ENCODE measurements around the gene GAS6.
A peak's percentile ranks its signal among the peaks of the same experiment; 100 is the strongest.
"Not testable (repeated sequence)": the region's sequence is repeated elsewhere in the genome, so short reads cannot be mapped to it uniquely, and the experiment has no call there.

The GAS6 gene

DNA sequence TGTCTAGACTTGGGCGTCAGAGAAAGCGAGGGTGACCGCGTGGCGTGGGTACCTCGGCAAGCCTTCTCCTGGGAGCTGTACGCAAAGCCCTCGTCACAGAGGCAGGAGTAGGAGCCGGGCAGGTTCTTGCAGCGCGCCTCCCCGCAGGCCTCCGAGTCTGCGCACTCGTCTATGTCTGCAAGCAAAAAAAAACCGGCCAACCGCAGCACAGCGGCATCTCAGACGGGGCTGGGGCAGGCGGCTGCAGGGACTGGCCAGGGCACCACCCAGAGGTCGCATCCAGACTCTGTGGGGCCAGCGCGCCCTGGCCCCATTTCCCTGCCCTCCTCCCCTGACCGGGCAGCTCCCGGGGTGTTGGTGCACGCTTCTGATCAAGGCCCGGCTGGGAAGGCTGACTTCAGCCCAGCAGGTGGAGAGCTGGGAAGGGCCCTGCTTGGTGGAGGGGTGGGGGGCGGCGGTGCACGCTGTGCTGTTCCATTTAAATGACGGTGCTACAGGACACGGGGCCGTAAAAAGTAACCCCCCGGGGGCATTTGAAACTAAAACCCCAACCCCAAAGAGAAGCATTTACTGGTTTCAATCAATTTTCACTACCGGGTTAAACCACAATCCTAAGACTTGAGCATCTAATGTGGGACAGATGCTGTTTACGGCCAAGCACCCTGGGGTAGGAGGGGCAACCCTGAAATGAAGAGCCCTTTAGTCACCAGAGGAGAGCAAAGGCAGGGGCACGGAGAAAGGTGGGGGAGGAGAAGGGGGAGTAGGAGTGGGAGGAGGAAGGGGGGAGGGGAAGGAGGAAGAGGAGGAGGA, 28.2 kb downstream of the GAS6 start:
- Histone ChIP-seq H3K36me3 (peaks cover 37% of the 10 kb centered on the region), H3K27ac (peak overlapping the region; percentile 77), H3K27me3 (ENCODE audit: insufficient read depth, low read depth, severe bottlenecking) (no peaks in the 10 kb centered on the region), H3K4me3 (ENCODE audit: low read depth, low read length) (peak overlapping the region; percentile 22), H3K9me3 (ENCODE audit: severe bottlenecking) (no peaks in the 10 kb centered on the region)
- DNase-seq = peak; percentile 84
- TF ChIP-seq, protein P1, sequence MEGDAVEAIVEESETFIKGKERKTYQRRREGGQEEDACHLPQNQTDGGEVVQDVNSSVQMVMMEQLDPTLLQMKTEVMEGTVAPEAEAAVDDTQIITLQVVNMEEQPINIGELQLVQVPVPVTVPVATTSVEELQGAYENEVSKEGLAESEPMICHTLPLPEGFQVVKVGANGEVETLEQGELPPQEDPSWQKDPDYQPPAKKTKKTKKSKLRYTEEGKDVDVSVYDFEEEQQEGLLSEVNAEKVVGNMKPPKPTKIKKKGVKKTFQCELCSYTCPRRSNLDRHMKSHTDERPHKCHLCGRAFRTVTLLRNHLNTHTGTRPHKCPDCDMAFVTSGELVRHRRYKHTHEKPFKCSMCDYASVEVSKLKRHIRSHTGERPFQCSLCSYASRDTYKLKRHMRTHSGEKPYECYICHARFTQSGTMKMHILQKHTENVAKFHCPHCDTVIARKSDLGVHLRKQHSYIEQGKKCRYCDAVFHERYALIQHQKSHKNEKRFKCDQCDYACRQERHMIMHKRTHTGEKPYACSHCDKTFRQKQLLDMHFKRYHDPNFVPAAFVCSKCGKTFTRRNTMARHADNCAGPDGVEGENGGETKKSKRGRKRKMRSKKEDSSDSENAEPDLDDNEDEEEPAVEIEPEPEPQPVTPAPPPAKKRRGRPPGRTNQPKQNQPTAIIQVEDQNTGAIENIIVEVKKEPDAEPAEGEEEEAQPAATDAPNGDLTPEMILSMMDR (IDR thresholded peaks at IDR 0.05; ENCODE audit: low read depth, low read length) = 0 out of 2 replicates have a peak, but pooled peaks have one; percentile 3

DNA sequence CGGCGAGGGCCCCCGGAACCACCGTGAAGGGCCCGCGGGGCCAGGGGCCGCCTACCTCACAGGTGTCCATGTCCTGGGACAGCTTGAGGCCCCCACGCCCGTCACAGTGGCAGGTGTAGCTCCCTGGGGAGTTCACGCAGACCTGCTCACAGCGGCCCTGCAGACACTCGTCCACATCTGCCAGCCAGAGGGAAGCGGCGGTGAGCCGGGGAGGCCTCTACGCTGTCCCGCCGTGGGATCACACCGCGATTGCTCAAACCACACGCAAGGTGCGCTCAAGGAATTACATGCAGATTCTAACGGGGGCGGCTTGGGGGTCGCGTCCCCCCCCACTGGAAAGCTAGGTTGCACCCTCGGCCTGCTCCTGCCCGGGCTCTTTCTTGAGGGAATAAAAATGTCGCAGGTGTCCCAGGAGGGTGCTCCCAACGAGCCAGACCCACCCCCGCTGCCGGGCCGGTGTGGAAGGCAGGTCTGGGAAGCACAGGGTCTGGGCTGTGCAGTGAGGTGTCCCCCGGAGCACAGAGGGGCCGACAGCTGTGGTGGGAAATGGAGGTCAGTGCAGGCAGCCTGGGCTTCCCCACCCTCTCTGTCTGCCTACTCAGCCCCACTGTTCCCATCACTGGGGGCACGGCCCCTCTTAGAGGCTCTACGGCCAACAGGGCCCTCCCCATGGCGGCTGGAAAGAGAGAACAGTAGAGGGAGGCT, 29.2 kb downstream of the GAS6 start:
- Histone ChIP-seq H3K27me3 (ENCODE audit: insufficient read depth, low read depth, severe bottlenecking) (no peaks in the 10 kb centered on the region), H3K36me3 (peaks cover 33% of the 10 kb centered on the region), H3K9me3 (ENCODE audit: severe bottlenecking) (no peaks in the 10 kb centered on the region), H3K4me3 (ENCODE audit: low read depth, low read length) (no peak overlapping the region), H3K27ac (peak overlapping the region; percentile 77)
- DNase-seq = no peak
- TF ChIP-seq, protein P1 (IDR thresholded peaks at IDR 0.05; ENCODE audit: low read depth, low read length) = no peak

DNA sequence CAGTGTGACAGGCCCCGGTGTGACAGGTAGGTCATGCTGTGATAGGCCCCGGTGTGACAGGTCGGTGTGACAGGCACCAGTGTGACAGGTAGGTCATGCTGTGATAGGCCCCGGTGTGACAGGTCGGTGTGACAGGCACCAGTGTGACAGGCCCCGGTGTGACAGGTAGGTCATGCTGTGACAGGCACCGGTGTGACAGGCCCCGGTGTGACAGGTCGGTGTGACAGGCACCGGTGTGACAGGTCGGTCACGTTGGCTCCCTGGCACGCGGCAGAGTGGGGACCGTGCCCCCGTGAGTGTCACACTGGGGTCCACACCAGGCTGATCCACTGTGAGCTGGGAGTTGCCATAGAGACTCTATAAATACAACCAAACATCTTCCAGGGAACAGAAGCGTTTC, 29.9 kb downstream of the GAS6 start:
- not testable (repeated sequence) for H3K4me3 ChIP-seq (ENCODE audit: low read depth, low read length); DNase-seq; H3K9me3 ChIP-seq (ENCODE audit: severe bottlenecking); H3K27me3 ChIP-seq (ENCODE audit: insufficient read depth, low read depth, severe bottlenecking)
- peak overlapping the region; percentile 77 for H3K27ac ChIP-seq
- peaks cover 33% of the 10 kb centered on the region for H3K36me3 ChIP-seq

DNA sequence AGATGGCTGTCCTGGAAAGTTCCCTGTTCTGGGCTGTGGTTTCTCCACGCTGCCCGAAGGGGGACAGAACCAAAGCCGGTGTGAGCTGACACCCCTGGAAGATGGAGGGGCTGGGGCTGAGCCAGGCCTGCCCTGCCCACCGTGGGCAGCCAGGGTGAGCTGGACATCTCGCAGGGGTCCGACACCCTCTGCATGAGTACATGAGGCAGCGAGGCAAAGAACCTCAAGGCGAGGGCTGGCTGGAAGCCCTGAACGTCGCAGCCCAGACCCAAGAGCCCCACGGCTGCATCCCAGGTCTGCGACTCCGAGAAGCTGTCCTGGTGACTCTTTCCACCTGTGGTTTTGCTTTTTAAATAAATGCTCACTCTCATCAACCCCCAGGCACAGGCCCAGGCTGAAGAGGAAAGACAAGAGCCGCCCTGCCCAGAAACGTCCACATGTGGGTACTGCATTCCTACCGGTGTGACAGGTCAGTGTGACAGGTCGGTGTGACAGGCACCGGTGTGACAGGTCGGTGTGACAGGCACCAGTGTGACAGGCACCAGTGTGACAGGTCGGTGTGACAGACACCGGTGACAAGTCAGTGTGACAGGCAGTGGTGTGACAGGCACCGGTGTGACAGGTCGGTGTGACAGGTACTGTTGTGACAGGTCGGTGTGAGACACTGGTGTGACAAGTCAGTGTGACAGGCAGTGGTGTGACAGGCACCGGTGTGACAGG, 30.6 kb downstream of the GAS6 start:
- no peak overlapping the region for H3K27ac ChIP-seq

DNA sequence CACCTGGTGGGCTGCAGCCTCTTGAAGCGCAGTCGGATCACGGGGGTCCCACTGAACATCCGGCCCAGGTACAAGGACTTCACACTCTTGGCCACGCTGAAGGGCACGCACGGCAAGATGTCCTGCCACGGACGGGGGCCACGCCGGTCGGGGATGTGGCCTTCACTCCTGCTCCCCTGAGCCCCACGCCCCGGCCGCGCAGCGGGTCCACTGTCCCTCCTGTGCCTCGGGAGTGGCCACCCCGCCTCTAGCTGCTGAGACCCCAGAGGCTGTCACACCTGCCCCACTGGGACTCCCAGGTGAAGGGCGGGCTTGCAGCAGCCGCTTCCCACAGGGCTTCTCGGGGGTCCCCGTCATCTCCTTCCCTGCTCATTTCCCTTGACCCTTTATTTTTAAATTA, 31.2 kb downstream of the GAS6 start:
- Histone ChIP-seq H3K27ac (no peak overlapping the region), H3K4me3 (ENCODE audit: low read depth, low read length) (no peak overlapping the region), H3K36me3 (peaks cover 37% of the 10 kb centered on the region), H3K9me3 (ENCODE audit: severe bottlenecking) (peaks cover 2% of the 10 kb centered on the region), H3K27me3 (ENCODE audit: insufficient read depth, low read depth, severe bottlenecking) (no peaks in the 10 kb centered on the region)
- TF ChIP-seq, protein P1 (IDR thresholded peaks at IDR 0.05; ENCODE audit: low read depth, low read length) = no peak
- no peak for DNase-seq

More for the DNA sequence above, 30.6 kb downstream of the GAS6 start:
- Histone ChIP-seq H3K36me3 (peaks cover 36% of the 10 kb centered on the region), H3K27me3 (ENCODE audit: insufficient read depth, low read depth, severe bottlenecking) (no peaks in the 10 kb centered on the region), H3K9me3 (ENCODE audit: severe bottlenecking) (peaks cover 2% of the 10 kb centered on the region), H3K4me3 (ENCODE audit: low read depth, low read length) (no peak overlapping the region)
- TF ChIP-seq, protein P1 (IDR thresholded peaks at IDR 0.05; ENCODE audit: low read depth, low read length) = no peak
- no peak for DNase-seq

DNA sequence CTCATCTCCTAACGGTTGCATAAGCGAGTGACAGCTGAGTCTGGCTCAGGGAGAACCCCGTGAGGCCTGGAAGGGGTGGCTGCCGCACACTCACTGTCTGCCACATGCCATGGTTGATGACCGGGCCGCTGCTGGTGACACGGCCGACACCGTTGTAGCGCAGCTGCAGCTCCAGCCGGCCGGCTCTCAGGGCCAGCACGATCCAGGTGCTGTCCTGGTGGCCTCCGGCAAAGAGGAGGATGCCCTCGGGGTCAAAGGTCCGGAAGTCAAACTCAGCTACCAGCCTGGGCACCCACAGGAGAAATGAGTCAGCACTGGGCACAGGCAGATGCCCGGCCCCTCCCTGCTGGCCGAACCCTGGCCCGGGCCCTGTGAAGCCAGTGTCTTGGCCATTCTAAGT, 31.7 kb downstream of the GAS6 start:
- no peak overlapping the region for H3K27ac ChIP-seq
- TF ChIP-seq, protein P1 (IDR thresholded peaks at IDR 0.05; ENCODE audit: low read depth, low read length) = no peak
- H3K4me3 ChIP-seq (ENCODE audit: low read depth, low read length) = no peak overlapping the region
- DNase-seq = no peak
- H3K9me3 ChIP-seq (ENCODE audit: severe bottlenecking) = peaks cover 2% of the 10 kb centered on the region
- H3K27me3 ChIP-seq (ENCODE audit: insufficient read depth, low read depth, severe bottlenecking) = no peaks in the 10 kb centered on the region
- H3K36me3 ChIP-seq = peaks cover 39% of the 10 kb centered on the region

All from WERI-Rb-1 (cell line).